Prostate gland (tissue), 2 donors: ENCODE measurements around the gene SEMG2. TPM values are rescaled to one million over a fixed set of nuclear protein-coding genes. Genes with fewer than 3 reads are reported as not detected.

Source experiments
- DNase-seq: peaks from one replicate; pipeline ENCODE4 v3.0.0-alpha.2; 2019; ENCODE audit warnings: low spot score
- H3K27ac ChIP-seq, 2 donors: fragments of 200-600 bp; sonication (generic); 2 replicates each; pipeline ENCODE4 v1.5.1; 2017 to 2019
- H3K27me3 ChIP-seq: fragments of 200-600 bp; sonication (generic); replicated peaks from 2 replicates; pipeline ENCODE4 v1.5.1; 2019; ENCODE audit not compliant: insufficient read depth
- H3K36me3 ChIP-seq, 2 donors: fragments of 200-600 bp; sonication (generic); 1 replicate in 1 of 2; 2 replicates in 1 of 2; pipeline versions ENCODE4 v1.5.1 to v1.8.1; 2017 to 2019
- H3K4me1 ChIP-seq: fragments of 200-600 bp; sonication (generic); replicated peaks from 2 replicates; pipeline ENCODE4 v1.5.1; 2019
- H3K4me3 ChIP-seq, 2 donors: fragments of 200-600 bp; sonication (generic); 2 replicates each; pipeline ENCODE4 v1.5.1; 2017 to 2019
- H3K9me3 ChIP-seq: fragments of 200-600 bp; sonication (generic); 2 replicates; pipeline ENCODE4 v1.5.1; 2017
- POLR2A ChIP-seq: fragments of 450-650 bp; IDR thresholded peaks from one replicate; pipeline ENCODE4 v1.6.1; 2016; ENCODE audit warnings: antibody characterized with exemption, mild to moderate bottlenecking
- POLR2AphosphoS5 ChIP-seq: sonication (generic); formaldehyde crosslinking; IDR thresholded peaks from one replicate; pipeline ENCODE4 v1.6.1; 2017; ENCODE audit warnings: antibody characterized with exemption
- WGBS: methylation state at CpG from one replicate; pipeline ENCODE4 v1.1.5; 2018; 5-methylcytosine and 5-hydroxymethylcytosine counted together
- intact Hi-C: fragments of 100-400 bp; cut with DNase I; formaldehyde crosslinking; loops from one replicate; pipeline ENCODE4 v1.14.2; 2022
- total RNA-seq, 2 donors: library from RNA; depleted of rRNA; stranded (reverse); fragments of >200 nt; gene quantifications; one replicate each; pipeline ENCODE4 v1.1.0, GENCODE V29; 2016
- TF ChIP-seq, protein P1 (sequence below), 4 experiments: fragments of 200-600 bp in 2 of 4; fragments of 450-650 bp in 2 of 4; sonication (generic) in 2 of 4; IDR thresholded peaks; 1 replicate in 3 of 4; 2 replicates in 1 of 4; pipeline ENCODE4 v1.5.1; 2016 to 2019; ENCODE audit warnings: antibody characterized with exemption in 4 of 4, mild to moderate bottlenecking in 2 of 4, moderate library complexity in 2 of 4

Gene SEMG2
- total RNA-seq, 2 donors from 2014 or later, result 0.18 to 70.5 TPM

DNA sequence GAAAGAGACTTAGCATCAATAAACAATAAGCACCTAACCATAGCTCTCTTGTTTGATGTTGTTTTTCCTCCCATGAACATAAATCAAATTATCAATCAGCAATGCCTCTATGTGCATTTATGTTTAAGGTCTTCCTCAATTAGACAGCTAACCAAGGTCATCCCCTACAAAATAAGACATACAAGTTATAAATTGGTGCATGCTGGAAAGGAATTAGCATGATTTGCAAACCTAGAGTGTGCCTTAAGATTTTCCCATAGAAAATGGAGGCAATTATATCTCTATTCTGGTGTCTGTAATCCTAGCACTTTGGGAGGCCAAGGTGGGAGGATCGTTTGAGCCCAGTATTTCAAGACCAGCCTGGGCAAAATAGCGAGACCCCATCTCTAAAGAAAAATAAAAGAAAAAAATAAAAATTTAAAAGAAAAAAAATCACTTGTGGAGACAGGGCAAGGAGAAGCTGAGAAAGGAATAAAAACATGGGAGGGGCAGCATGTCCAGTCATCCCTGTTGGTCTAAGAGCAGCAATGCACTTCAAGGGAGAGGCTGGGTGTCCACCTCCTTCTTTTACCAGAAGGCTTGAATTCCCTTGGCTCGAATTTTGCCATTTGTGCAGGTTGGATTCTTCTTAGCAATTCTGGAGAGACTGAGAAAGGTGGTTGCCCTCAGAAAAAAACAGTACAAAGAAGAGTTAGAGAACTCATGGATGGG, 42.5 kb downstream of the SEMG2 start:
- H3K9me3 ChIP-seq, result no peaks in the 10 kb centered on the region
- intact Hi-C loops, result no loop called here
- TF ChIP-seq POLR2AphosphoS5, result no peak
- TF ChIP-seq, protein P1, sequence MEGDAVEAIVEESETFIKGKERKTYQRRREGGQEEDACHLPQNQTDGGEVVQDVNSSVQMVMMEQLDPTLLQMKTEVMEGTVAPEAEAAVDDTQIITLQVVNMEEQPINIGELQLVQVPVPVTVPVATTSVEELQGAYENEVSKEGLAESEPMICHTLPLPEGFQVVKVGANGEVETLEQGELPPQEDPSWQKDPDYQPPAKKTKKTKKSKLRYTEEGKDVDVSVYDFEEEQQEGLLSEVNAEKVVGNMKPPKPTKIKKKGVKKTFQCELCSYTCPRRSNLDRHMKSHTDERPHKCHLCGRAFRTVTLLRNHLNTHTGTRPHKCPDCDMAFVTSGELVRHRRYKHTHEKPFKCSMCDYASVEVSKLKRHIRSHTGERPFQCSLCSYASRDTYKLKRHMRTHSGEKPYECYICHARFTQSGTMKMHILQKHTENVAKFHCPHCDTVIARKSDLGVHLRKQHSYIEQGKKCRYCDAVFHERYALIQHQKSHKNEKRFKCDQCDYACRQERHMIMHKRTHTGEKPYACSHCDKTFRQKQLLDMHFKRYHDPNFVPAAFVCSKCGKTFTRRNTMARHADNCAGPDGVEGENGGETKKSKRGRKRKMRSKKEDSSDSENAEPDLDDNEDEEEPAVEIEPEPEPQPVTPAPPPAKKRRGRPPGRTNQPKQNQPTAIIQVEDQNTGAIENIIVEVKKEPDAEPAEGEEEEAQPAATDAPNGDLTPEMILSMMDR (IDR thresholded peaks at IDR 0.05), result no peak
- TF ChIP-seq POLR2A, result no peak
- no peaks in the 10 kb centered on the region for H3K4me1 ChIP-seq
- H3K27ac ChIP-seq, result no peak overlapping the region
- DNase-seq, result no peak
- no peak overlapping the region for H3K4me3 ChIP-seq
- WGBS, result 80% methylated on average over 3 of the region's 3 CpGs
- no peaks in the 10 kb centered on the region for H3K36me3 ChIP-seq
- H3K27me3 ChIP-seq, result no peaks in the 10 kb centered on the region

DNA sequence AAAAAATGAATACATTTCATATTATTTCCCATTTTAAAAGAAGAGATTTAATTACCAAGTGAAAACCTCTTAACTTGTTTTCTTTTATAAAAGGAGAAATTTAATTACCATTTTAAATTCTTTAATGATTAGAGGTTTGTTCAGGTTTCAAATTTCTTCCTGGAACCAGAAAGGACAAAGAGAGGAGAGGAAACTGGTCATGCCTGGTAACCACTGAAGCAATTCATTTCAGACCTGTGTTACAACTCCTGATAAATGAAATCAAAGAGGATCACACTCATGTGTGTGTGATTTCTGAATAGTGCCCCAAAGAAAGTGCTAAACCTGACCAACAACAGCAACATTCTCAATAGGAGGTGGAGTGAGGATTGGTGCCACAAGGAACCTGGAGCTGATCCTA, 45.8 kb downstream of the SEMG2 start:
- no peak overlapping the region for H3K27ac ChIP-seq
- no peak for DNase-seq
- no peaks in the 10 kb centered on the region for H3K27me3 ChIP-seq

DNA sequence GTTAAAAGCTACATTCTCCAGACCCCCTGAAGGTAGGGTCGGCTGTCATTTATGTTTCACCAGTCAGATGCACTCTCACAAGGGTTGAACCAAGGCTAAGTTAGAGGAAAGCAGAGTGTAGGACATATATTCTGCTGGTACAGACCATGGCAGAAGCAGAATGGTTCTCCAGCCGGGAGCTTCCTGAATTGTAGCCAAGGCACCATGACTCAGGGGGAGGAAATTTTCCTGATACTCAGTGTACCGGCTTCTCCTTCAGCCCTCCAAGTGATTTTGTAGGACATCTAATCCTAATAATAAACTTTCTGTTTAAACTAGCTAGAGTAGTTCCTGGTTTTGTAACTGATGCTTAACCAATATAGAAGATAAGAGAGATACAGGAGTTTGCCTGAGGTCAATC, 47.4 kb downstream of the SEMG2 start:
- Histone ChIP-seq H3K9me3 (no peaks in the 10 kb centered on the region), H3K4me3 (no peak overlapping the region), H3K27me3 (no peaks in the 10 kb centered on the region), H3K4me1 (no peaks in the 10 kb centered on the region), H3K36me3 (no peaks in the 10 kb centered on the region), H3K27ac (no peak overlapping the region)
- TF ChIP-seq POLR2A (no peak), POLR2AphosphoS5 (no peak)
- TF ChIP-seq, protein P1 (IDR thresholded peaks at IDR 0.05), result no peak
- DNase-seq, result no peak
- 64% methylated on average over 3 of the region's 3 CpGs for WGBS
- intact Hi-C loops, result no loop called here

More for the DNA sequence above, 45.8 kb downstream of the SEMG2 start:
- Histone ChIP-seq H3K36me3 (no peaks in the 10 kb centered on the region), H3K4me3 (no peak overlapping the region), H3K9me3 (no peaks in the 10 kb centered on the region), H3K4me1 (no peaks in the 10 kb centered on the region)
- TF ChIP-seq POLR2A (no peak), POLR2AphosphoS5 (no peak)
- TF ChIP-seq, protein P1 (IDR thresholded peaks at IDR 0.05), result no peak
- intact Hi-C loops, result no loop called here

DNA sequence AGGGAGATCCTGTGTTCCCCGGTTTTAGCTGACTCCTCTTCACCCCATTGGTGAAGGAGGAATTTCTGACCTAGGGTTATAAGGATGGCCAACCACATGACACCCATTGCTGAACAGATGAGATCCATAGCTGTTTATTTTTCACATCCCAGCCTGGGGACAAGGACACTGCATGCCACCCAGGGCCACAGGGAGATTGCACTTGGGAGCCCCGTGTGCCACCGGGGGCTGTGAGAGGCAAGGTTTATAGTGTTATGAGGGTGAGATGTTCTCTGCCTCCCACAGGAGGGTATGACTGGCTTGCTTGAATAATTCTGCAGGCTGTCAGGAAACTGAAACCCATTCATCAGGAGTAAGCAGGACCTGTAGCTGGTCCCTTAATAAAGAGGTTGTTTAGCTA, 47.9 kb downstream of the SEMG2 start:
- intact Hi-C loops, result no loop called here
- no peak for DNase-seq
- whole genome bisulfite sequencing, result 77% methylated on average over 3 of the region's 3 CpGs

More for the DNA sequence above, 47.9 kb downstream of the SEMG2 start:
- no peak overlapping the region for H3K4me3 ChIP-seq
- H3K27ac ChIP-seq, result no peak overlapping the region
- no peaks in the 10 kb centered on the region for H3K4me1 ChIP-seq
- TF ChIP-seq POLR2A, result no peak
- no peak for TF ChIP-seq POLR2AphosphoS5
- TF ChIP-seq, protein P1 (IDR thresholded peaks at IDR 0.05), result no peak
- no peaks in the 10 kb centered on the region for H3K9me3 ChIP-seq
- H3K36me3 ChIP-seq, result no peaks in the 10 kb centered on the region
- H3K27me3 ChIP-seq, result no peaks in the 10 kb centered on the region
